HTERT RPE-1 (cell line): Measurements from ENCODE around the gene ADGRB2.

Source experiments
- in situ Hi-C: fragments of 300-500 bp; cut with MboI; formaldehyde crosslinking; loops from 4 replicates; pipeline ENCODE4 v1.14.3; 2020; ENCODE audit warnings: low sequenced_read_pairs

The ADGRB2 gene

GRCh38 chr1:31704271-31705079 is 59.7 kb downstream of the ADGRB2 start:
- in situ Hi-C loops, result no loop called here

DNA sequence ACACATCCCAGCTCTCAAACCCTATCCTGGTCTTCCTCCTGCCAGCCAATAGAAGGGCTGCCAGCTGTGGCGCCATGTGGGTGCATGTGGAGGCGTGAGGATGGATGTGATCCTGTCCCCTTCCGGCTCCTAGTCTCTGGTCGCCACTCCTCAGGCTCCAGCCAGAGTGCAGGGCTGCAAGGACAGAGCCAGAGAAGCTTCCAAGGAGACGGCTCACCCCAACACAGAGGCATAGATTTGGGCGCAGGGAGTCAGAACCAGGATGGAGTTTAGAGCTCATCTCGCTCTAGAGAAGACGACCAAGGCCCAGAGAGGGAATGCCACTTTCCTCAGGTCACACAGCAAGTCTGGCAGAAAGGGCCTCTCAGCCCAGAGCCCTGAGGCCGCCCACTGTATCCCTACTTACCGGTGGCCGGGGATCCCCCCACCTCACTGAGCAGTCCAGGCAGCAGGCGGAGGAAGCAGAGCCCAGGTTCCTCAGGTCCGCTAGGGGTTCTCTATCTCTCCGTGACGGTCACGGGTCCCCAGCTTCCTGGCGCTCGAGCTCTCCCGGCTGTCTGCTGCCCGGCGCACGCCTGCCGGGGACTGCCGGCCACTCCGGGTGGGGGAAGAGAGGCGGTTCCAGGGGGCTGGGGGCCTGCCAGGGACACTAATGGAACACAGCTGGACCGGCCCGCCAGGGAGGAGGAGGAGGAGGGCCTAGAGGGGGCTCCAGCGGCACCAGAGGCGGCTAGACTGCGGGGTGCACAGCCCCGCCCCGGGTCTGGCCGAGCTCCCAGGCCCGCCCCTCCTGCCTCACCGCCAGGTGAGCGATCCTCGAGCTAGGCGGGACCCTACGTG is 60.5 kb downstream of the ADGRB2 start, which contains the start of gene COL16A1:
Gene COL16A1, minus strand, starts transcription at position 587 of the 840 bp plus-strand sequence. CDS start 1,824 bp downstream, outside the sequence.
- in situ Hi-C loops, result no loop called here

- in situ Hi-C loops, result no loop called here
These were observed 61.2 kb downstream of the ADGRB2 start for GRCh38 chr1:31702836-31703404.

GRCh38 chr1:31701091-31701736 is 62.9 kb downstream of the ADGRB2 start:
- in situ Hi-C loops, result no loop called here

DNA sequence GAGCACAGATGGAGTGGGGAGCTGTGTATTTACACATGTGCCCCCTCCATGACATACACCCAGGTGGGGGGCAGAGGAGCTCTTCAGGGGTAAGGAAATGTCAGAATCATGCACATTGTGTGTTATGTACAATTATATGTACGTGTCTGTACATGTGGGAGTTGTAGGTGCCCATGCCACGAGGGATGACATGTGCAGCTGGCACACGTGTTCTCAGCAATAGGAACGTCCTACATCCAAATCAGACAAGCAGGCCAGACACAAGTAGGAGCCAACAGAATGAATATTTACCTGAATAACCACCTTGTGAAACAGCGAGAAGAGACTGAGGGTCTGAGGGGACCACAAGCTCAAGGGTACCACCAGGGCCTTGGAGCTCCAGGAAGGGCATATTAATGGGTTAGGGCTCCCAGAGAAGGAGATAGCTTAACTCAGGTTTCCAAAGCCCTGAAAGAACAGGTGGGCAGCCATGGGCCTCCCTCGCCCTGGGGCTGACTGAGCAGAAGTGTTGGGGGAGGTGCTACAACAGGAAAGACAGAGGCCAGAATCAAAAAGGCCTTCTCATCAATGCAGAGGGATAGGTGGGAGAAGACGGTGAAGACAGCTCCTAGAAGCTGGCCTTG is 63.6 kb downstream of the ADGRB2 start:
- in situ Hi-C loops, result no loop called here

- in situ Hi-C loops, result no loop called here
These were observed 64.7 kb downstream of the ADGRB2 start for GRCh38 chr1:31699341-31699891.

DNA sequence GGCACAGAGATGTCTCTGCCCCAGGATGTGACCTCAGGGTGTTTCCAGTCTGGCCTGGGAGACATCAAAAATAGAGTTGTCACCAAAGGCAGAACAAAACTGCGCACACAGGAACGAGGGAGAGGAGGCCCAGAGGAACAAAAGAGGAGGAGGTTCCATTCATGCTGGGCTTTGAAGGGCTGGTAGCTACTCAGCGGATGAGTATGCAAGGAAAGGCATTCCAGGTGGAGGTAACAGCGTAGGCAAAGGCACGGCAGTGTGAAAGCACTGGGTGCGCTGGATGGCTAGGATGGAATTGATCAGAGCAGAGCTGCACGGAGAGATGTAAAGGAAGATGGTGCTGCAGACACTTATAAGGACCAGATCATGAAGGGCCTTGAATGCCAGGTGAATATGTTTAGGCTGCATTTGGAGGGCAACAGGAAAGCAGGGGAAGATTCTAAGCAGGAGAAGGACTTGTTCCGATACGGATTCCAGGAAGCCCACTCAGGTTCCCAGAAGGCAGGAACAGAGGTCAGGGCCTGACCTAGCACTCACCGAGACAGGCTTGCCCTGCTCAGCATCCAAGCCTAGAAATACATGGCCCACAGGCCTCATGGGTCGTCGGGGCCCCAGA is 66.7 kb downstream of the ADGRB2 start:
- in situ Hi-C loops, result no loop called here

GRCh38 chr1:31696242-31696641 is 67.9 kb downstream of the ADGRB2 start:
- in situ Hi-C loops, result no loop called here

DNA sequence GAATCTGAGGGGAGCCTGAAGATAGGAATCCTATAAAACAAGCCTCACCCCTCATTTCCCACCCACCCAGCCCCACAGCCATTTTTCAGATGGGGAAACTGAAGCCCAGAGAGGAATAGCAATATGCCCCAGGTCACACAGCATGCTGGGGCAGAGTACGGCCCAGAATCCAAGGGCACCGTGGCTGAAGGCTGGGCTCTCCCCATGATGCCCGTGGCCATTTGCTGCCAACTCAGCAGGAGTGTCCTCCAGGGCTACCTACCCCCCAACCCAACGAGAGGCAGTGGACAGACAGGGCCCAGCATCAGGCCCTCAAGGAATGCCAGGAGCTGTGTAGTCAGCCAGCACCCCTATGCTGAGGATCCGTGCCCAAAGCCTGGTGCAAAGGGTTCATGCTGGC is 68.8 kb downstream of the ADGRB2 start:
- in situ Hi-C loops, result no loop called here

GRCh38 chr1:31694964-31695313 is 69.2 kb downstream of the ADGRB2 start:
- in situ Hi-C loops, result no loop called here

- in situ Hi-C loops, result no loop called here
These were observed 69.8 kb downstream of the ADGRB2 start for GRCh38 chr1:31694069-31694963.

DNA sequence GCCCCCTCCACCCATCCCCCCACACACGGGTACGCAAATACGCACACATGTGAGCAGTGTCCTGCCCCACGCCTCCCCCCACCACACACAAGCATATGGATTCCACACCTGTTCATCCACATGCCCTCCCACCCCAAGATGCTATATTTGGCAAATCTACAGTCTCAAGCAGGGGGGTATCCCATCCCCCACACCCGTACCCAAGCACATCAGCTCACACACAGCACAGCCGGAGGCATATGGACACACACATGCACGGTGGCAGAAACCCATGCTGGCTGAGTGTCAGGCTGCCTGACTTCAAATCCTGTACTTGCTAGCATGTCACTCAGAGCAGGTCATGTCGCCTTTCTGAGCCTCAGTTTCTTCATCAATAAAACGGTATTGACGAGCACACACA is 70.9 kb downstream of the ADGRB2 start:
- in situ Hi-C loops, result no loop called here

- in situ Hi-C loops, result no loop called here
These were observed 72.2 kb downstream of the ADGRB2 start for GRCh38 chr1:31691951-31692350.

DNA sequence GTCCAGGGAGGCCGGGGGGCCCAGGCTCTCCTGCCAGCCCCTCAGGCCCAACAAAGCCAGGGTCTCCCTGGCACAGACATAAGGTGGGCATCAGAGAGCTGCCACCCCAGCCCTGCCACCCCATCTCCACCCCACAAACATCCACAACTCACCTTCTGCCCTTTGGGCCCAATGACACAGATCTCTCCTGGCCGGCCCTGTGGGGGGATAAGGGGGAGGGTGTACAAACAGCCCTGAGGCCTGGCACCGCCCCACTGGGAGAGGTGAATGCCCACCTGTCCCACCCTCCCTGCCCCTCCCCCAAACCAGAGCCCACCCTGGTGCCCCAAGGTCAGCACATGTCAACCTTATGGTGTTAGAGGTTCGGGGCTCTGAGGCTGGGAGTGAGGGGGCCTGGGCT is 72.7 kb downstream of the ADGRB2 start:
- in situ Hi-C loops, result no loop called here

GRCh38 chr1:31690921-31691320 is 73.2 kb downstream of the ADGRB2 start:
- in situ Hi-C loops, result no loop called here

- in situ Hi-C loops, result no loop called here
These were observed 74.3 kb downstream of the ADGRB2 start for GRCh38 chr1:31689854-31690253.

DNA sequence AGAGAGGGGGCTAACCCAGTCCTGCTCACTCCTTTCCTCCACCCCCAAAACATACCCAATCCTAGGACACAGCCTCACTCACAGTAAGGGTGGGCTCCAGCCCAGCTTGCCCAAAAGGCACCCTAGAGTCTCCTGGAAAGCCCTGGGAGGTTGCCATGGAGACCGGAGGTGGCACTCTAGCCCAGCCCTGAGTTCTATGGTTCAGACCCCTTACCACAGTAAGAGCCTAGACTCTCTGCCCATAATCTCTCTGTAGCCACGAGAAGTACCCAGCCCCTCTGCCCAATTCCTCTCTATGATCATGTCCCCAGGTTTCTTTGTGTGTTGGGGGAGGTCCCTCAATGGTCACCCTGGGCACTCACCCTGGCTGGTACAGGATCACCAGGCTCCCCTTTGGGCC is 74.8 kb downstream of the ADGRB2 start:
- in situ Hi-C loops, result no loop called here

- in situ Hi-C loops, result no loop called here
These were observed 75.8 kb downstream of the ADGRB2 start for GRCh38 chr1:31688233-31688918.
